Erythroblast (primary cell): ENCODE results near the gene CACNA1E.

ENCODE experiments used
- GATA1 ChIP-seq: IDR thresholded peaks from 2 replicates; pipeline ENCODE4 v1.6.1; 2011; ENCODE audit warnings: low read depth, mild to moderate bottlenecking, control low read depth, low read length, moderate library complexity
- POLR2A ChIP-seq: IDR thresholded peaks from 2 replicates; pipeline ENCODE4 v1.6.1; 2011; ENCODE audit warnings: mild to moderate bottlenecking, low read length

DNA sequence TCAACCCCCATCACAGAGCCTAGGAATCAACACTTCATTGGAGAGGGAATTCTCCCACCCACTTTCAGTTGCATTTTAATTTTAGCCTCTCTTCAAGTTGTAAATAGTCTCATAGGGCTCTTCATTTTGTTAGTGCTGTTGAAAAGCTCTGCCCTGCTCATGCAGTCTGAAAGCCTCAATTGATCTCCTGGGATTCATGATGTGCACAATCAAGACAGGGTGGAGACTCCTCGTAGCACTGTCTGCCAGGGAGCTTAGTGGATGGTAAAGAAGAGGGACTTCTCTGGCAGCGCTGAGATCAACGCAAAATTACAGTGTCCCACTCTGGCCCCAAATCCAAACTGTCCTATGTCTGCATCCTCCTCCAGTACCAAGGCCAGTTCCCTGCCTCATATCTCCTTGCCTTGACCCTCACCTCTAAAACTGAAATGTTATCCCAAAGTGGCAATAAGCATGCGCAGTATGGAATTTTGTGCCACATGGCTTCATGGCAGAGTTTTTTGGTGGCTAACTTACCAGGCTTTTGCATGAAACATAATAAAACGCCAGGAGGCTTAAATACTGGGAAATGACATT is 282.2 kb downstream of the CACNA1E start:
- TF ChIP-seq POLR2A (no peak), GATA1 (no peak)
